Astrocyte of the cerebellum (primary cell): Measurements from ENCODE around the gene ABCB10.
"Not testable (repeated sequence)": the region's sequence is repeated elsewhere in the genome, so short reads cannot be mapped to it uniquely, and the experiment has no call there.

Experiments
- DNase-seq: peaks from one replicate; pipeline ENCODE4 v3.0.0-alpha.2; 2011; ENCODE audit warnings: low read depth
- H3K4me3 ChIP-seq: 2 replicates; pipeline ENCODE4 v1.5.1; 2011; ENCODE audit warnings: mild to moderate bottlenecking, low read depth, low read length, moderate library complexity
- in situ Hi-C: cut with HindIII; loops from 2 replicates; pipeline ENCODE4 v1.10.0; 2017; ENCODE audit warnings: low sequenced_read_pairs
- TF ChIP-seq, protein P1 (sequence below): IDR thresholded peaks from 2 replicates; pipeline ENCODE4 v1.5.1; 2012; ENCODE audit warnings: low read length, low read depth, moderate library complexity, mild to moderate bottlenecking; ENCODE audit errors: missing control alignments

Gene ABCB10

GRCh38 chr1:229479660-229480399, 78.7 kb downstream of the ABCB10 start:
- DNase-seq, result no peak
- in situ Hi-C loops, result no loop called here
- TF ChIP-seq, protein P1, sequence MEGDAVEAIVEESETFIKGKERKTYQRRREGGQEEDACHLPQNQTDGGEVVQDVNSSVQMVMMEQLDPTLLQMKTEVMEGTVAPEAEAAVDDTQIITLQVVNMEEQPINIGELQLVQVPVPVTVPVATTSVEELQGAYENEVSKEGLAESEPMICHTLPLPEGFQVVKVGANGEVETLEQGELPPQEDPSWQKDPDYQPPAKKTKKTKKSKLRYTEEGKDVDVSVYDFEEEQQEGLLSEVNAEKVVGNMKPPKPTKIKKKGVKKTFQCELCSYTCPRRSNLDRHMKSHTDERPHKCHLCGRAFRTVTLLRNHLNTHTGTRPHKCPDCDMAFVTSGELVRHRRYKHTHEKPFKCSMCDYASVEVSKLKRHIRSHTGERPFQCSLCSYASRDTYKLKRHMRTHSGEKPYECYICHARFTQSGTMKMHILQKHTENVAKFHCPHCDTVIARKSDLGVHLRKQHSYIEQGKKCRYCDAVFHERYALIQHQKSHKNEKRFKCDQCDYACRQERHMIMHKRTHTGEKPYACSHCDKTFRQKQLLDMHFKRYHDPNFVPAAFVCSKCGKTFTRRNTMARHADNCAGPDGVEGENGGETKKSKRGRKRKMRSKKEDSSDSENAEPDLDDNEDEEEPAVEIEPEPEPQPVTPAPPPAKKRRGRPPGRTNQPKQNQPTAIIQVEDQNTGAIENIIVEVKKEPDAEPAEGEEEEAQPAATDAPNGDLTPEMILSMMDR, result no peak
- H3K4me3 ChIP-seq, result no peak overlapping the region

DNA sequence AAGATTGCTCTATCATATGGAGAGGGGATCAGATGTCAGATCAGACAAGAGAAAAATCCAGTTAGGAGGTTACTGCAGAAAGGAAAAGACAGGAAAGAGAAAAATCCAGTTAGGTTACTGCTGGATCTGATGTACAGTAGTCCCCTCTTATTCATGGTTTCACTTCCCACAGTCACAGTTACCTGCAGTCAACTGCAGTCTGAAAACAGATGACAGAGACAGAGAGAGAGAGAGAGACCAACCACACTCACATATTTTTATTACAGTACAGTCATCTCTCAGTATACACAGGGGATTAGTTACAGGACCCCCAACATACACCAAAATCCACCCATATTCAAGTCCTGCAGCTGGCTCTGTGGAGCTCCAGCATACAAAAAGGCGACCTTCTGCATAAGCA, 79.7 kb downstream of the ABCB10 start:
- DNase-seq, result no peak
- in situ Hi-C loops, result no loop called here
- TF ChIP-seq, protein P1, result no peak
- no peak overlapping the region for H3K4me3 ChIP-seq

- H3K4me3 ChIP-seq, in situ Hi-C loops, DNase-seq: not testable (repeated sequence)
These were observed 82.6 kb downstream of the ABCB10 start for GRCh38 chr1:229475859-229476258.

GRCh38 chr1:229474509-229474908, 84.0 kb downstream of the ABCB10 start:
- no peak overlapping the region for H3K4me3 ChIP-seq

GRCh38 chr1:229471175-229471574, 87.3 kb downstream of the ABCB10 start:
- H3K4me3 ChIP-seq, result no peak overlapping the region
- TF ChIP-seq, protein P1, result no peak
- in situ Hi-C loops, result no loop called here
- DNase-seq, result no peak

More at GRCh38 chr1:229474509-229474908, 84.0 kb downstream of the ABCB10 start:
- DNase-seq, result no peak
- in situ Hi-C loops, result no loop called here
- TF ChIP-seq, protein P1, result no peak

DNA sequence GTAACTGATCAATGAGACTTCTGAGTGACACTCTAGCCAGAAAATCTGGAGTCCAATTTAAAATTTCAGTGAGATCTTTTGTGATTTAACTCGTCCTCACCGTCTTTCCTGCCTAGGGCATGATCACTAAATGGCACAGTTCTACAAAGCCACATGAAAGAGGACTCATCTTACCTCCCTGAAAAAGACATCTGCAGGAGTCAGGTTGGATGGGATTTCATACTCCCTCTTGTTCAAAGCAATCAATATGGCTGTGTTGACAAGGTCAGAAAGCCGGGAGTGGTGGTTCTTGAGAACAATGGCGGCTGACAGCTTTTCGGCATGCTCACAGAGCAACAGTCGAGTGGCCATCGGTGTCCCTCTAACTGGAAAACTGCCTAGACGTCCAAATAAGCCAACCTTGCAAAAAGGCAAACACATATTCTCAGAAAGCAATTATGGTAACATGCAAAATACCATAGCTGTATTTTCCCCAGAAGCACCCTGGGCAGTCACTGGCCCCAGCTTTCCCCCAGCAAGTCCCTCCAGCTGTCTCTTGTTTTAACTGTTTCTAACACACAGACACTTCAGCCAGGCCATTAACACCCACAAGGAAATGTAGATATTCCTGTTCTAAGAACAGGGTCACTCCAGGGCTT, 88.0 kb downstream of the ABCB10 start:
- H3K4me3 ChIP-seq, result no peak overlapping the region
- TF ChIP-seq, protein P1, result no peak
- in situ Hi-C loops, result no loop called here
- DNase-seq, result no peak

DNA sequence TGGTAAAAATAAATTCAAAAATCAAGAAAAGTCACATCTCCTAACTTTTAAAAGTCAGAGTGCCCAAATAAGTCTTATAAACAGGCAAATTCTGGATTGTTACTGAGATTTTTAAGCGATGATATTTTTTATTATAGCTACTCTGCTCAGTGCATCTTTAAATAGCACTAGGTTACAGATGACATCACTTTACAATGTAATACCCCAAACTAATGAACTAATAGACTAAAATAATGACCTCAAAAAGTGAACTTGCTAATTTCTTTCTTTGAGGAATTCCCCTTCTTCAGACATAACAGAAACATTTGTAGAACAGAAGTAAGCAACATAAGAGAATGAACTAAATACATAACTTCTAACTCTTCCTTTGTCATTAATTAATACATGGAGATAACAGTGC, 91.6 kb downstream of the ABCB10 start:
- H3K4me3 ChIP-seq, result no peak overlapping the region
- no peak for DNase-seq
- TF ChIP-seq, protein P1, result no peak
- in situ Hi-C loops, result no loop called here
